Lung (tissue), 12 donors: ENCODE results near the gene TNKS1BP1. TPM values are rescaled to one million over a fixed set of nuclear protein-coding genes. Genes with fewer than 3 reads are reported as not detected.
A peak's percentile ranks its signal among the peaks of the same experiment; 100 is the strongest.

ENCODE experiments used
- ATAC-seq: fragments of 200-7000 bp; cut with Tn5 transposase; one replicate; pipeline ENCODE4 v1.9.1; 2020; ENCODE audit warnings: moderate number of reproducible peaks; ENCODE audit not compliant: insufficient read depth, low FRiP score
- DNase-seq, 3 donors: peaks; one replicate each; pipeline ENCODE4 v3.0.0-alpha.2; 2013 to 2017
- H3K27ac ChIP-seq, 2 donors: one replicate each; pipeline ENCODE4 v1.5.1; 2013; ENCODE audit warnings: mild to moderate bottlenecking in 2 of 2, moderate library complexity in 2 of 2, control low read depth in 1 of 2, inconsistent platforms in 1 of 2, low read depth in 1 of 2, low read length in 1 of 2
- H3K27me3 ChIP-seq, 3 donors: one replicate each; pipeline ENCODE4 v1.5.1; 2013; ENCODE audit warnings: low read length in 2 of 3; ENCODE audit not compliant: control insufficient read depth in 3 of 3, insufficient read depth in 3 of 3
- H3K36me3 ChIP-seq, 4 donors: one replicate each; pipeline ENCODE4 v1.5.1; 2013; ENCODE audit warnings: low read length in 4 of 4, mild to moderate bottlenecking in 1 of 4, moderate library complexity in 1 of 4; ENCODE audit not compliant: control insufficient read depth in 4 of 4, insufficient read depth in 4 of 4
- H3K4me1 ChIP-seq, 5 donors: one replicate each; pipeline ENCODE4 v1.5.1; 2013; ENCODE audit warnings: low read length in 5 of 5, mild to moderate bottlenecking in 2 of 5, moderate library complexity in 1 of 5; ENCODE audit not compliant: control insufficient read depth in 5 of 5, insufficient read depth in 5 of 5
- H3K4me3 ChIP-seq: one replicate; pipeline ENCODE4 v1.5.1; 2013; ENCODE audit warnings: mild to moderate bottlenecking, control low read depth, moderate library complexity
- H3K9ac ChIP-seq, 2 donors: one replicate each; pipeline ENCODE4 v1.5.1; 2013; ENCODE audit warnings: low read length in 2 of 2, control low read depth in 1 of 2; ENCODE audit not compliant: insufficient read depth in 1 of 2
- H3K9me3 ChIP-seq, 4 donors: one replicate each; pipeline ENCODE4 v1.5.1; 2013; ENCODE audit warnings: low read length in 3 of 4, mild to moderate bottlenecking in 1 of 4, moderate library complexity in 1 of 4; ENCODE audit not compliant: control insufficient read depth in 4 of 4, insufficient read depth in 3 of 4
- CTCF ChIP-seq: IDR thresholded peaks from 2 replicates; pipeline ENCODE4 v1.5.1; 2012; ENCODE audit warnings: mild to moderate bottlenecking; ENCODE audit errors: control extremely low read depth, extremely low read depth
- WGBS, 2 donors: extraction: QIAGEN DNeasy Blood & Tissue Kit; methylation state at CpG; one replicate each; pipeline ENCODE4 v1.1.7; 2013; 5-methylcytosine and 5-hydroxymethylcytosine counted together
- polyA plus RNA-seq, 2 donors: library from polyadenylated mRNA; stranded (reverse); fragments of 200-250 nt; gene quantifications; one replicate each; pipeline ENCODE4 v1.2.1, GENCODE V29; 2013
- total RNA-seq, 2 donors: library from RNA; depleted of rRNA in 1 of 2; stranded (reverse); fragments of >200 nt in 1 of 2; gene quantifications; one replicate each; pipeline ENCODE4 v1.2.1, GENCODE V29; 2014 to 2021
- donor health status: control.
- donor health status: control.
- donor health status: Bipolar disorder and iron deficiency.
- donor health status: healthy.
- donor health status: DM: yes; HTN: yes; CAD: no.

TNKS1BP1 gene
- total and polyA plus RNA-seq, 4 donors: 87.0 to 220 (median 139) TPM

GRCh38 chr11:57357310-57357709 is 32.6 kb upstream of the TNKS1BP1 start:
- no peak overlapping the region for H3K4me3 ChIP-seq
- TF ChIP-seq CTCF: no peak
- no peak overlapping the region for H3K27ac ChIP-seq
- no peak for DNase-seq
- H3K9ac ChIP-seq: no peak overlapping the region
- no peaks in the 10 kb centered on the region for H3K4me1 ChIP-seq
- no peaks in the 10 kb centered on the region for H3K27me3 ChIP-seq
- WGBS, 2 donors: 90 to 96% methylated on average over 3 of the region's 3 CpGs
- H3K9me3 ChIP-seq: peaks cover 0 to 2% (median 0%) of the 10 kb centered on the region in 4 donors
- H3K36me3 ChIP-seq: no peaks in the 10 kb centered on the region
- ATAC-seq: no peak

GRCh38 chr11:57356268-57356667 is 31.5 kb upstream of the TNKS1BP1 start:
- H3K9ac ChIP-seq: peak overlapping the region in 1 of 2 donors; percentile 28
- H3K36me3 ChIP-seq: no peaks in the 10 kb centered on the region
- 25 to 55% methylated on average over 9 of the region's 9 CpGs for WGBS, 2 donors
- H3K4me3 ChIP-seq: no peak overlapping the region
- no peaks in the 10 kb centered on the region for H3K9me3 ChIP-seq
- no peak overlapping the region for H3K27ac ChIP-seq
- DNase-seq (no peak), ATAC-seq (no peak)
- no peaks in the 10 kb centered on the region for H3K27me3 ChIP-seq
- no peaks in the 10 kb centered on the region for H3K4me1 ChIP-seq
- no peak for TF ChIP-seq CTCF

GRCh38 chr11:57354699-57355098 is 29.9 kb upstream of the TNKS1BP1 start:
- no peak overlapping the region for H3K4me3 ChIP-seq
- WGBS, 2 donors: 25 to 65% methylated on average over 6 of the region's 6 CpGs
- no peak for TF ChIP-seq CTCF
- no peaks in the 10 kb centered on the region for H3K4me1 ChIP-seq
- H3K9ac ChIP-seq: no peak overlapping the region
- ATAC-seq: no peak
- no peaks in the 10 kb centered on the region for H3K27me3 ChIP-seq
- DNase-seq: no peak
- H3K36me3 ChIP-seq: no peaks in the 10 kb centered on the region
- no peaks in the 10 kb centered on the region for H3K9me3 ChIP-seq
- H3K27ac ChIP-seq: no peak overlapping the region

GRCh38 chr11:57353852-57354251 is 29.1 kb upstream of the TNKS1BP1 start:
- no peak overlapping the region for H3K4me3 ChIP-seq
- ATAC-seq (no peak), DNase-seq (no peak)
- H3K36me3 ChIP-seq: no peaks in the 10 kb centered on the region
- no peak overlapping the region for H3K27ac ChIP-seq
- no peaks in the 10 kb centered on the region for H3K9me3 ChIP-seq
- TF ChIP-seq CTCF: no peak
- no peak overlapping the region for H3K9ac ChIP-seq
- H3K4me1 ChIP-seq: no peaks in the 10 kb centered on the region
- H3K27me3 ChIP-seq: no peaks in the 10 kb centered on the region
- 64 to 70% methylated on average over 4 of the region's 4 CpGs for WGBS, 2 donors
